ENCODE data around the gene GBX2. TPM values are rescaled to one million over a fixed set of nuclear protein-coding genes. Genes with fewer than 3 reads are reported as not detected.
"Not testable (repeated sequence)": the region's sequence is repeated elsewhere in the genome, so short reads cannot be mapped to it uniquely, and the experiment has no call there.

GBX2 gene
- total RNA-seq, 4 donors from 2014 or later, result not detected

- H3K9me3 ChIP-seq, result no peaks in the 10 kb centered on the region
- peaks cover 11% of the 10 kb centered on the region for H3K27me3 ChIP-seq
- 85 to 92% methylated on average over 6 to 8 of the region's 16 CpGs for WGBS, 2 donors
- TF ChIP-seq CTCF (IDR thresholded peaks at IDR 0.05) (no peak), POLR2A (IDR thresholded peaks at IDR 0.05) (no peak)
- H3K36me3 ChIP-seq, result no peaks in the 10 kb centered on the region
- intact Hi-C loops (cut with DNase I), result no loop called here
- H3K27ac ChIP-seq, result no peak overlapping the region
- no peak overlapping the region for H3K4me3 ChIP-seq (replicated peaks in 1 of 3)
- H3K4me1 ChIP-seq, result peaks cover 0 to 7% of the 10 kb centered on the region in 2 donors
- DNase-seq, result no peak
These were observed 11.9 kb downstream of the GBX2 start for GRCh38 chr2:236156095-236156859.

GRCh38 chr2:236155406-236155805 is 12.8 kb downstream of the GBX2 start:
- peaks cover 0 to 7% of the 10 kb centered on the region in 2 donors for H3K4me1 ChIP-seq
- H3K27me3 ChIP-seq, result peaks cover 11% of the 10 kb centered on the region
- no peaks in the 10 kb centered on the region for H3K9me3 ChIP-seq
- no peak overlapping the region for H3K4me3 ChIP-seq (replicated peaks in 1 of 3)
- TF ChIP-seq POLR2A (IDR thresholded peaks at IDR 0.05), result no peak
- TF ChIP-seq CTCF (IDR thresholded peaks at IDR 0.05), result no peak
- H3K27ac ChIP-seq, result no peak overlapping the region
- WGBS, 2 donors, result 83 to 92% methylated on average over 3 of the region's 3 CpGs
- intact Hi-C loops (cut with DNase I), result no loop called here
- no peaks in the 10 kb centered on the region for H3K36me3 ChIP-seq
- no peak for DNase-seq

GRCh38 chr2:236146436-236146835 is 21.8 kb downstream of the GBX2 start:
- H3K9me3 ChIP-seq, result no peaks in the 10 kb centered on the region
- H3K4me1 ChIP-seq, result no peaks in the 10 kb centered on the region
- TF ChIP-seq POLR2A (IDR thresholded peaks at IDR 0.05), result no peak
- no peak for TF ChIP-seq CTCF (IDR thresholded peaks at IDR 0.05)
- no peaks in the 10 kb centered on the region for H3K27me3 ChIP-seq
- H3K36me3 ChIP-seq, result no peaks in the 10 kb centered on the region
- intact Hi-C loops (cut with DNase I), result no loop called here
- H3K27ac ChIP-seq, result no peak overlapping the region
- 94 to 95% methylated on average over 7 of the region's 7 CpGs for WGBS, 2 donors
- DNase-seq, result no peak
- no peak overlapping the region for H3K4me3 ChIP-seq (replicated peaks in 1 of 3)

- intact Hi-C loops (cut with DNase I), result no loop called here
- H3K27me3 ChIP-seq, result no peaks in the 10 kb centered on the region
These were observed 24.4 kb downstream of the GBX2 start for GRCh38 chr2:236143811-236144210.

GRCh38 chr2:236141616-236142015 is 26.6 kb downstream of the GBX2 start:
- H3K27ac ChIP-seq; H3K36me3 ChIP-seq; H3K27me3 ChIP-seq; H3K9me3 ChIP-seq; DNase-seq; H3K4me1 ChIP-seq; intact Hi-C loops (cut with DNase I); H3K4me3 ChIP-seq (replicated peaks in 1 of 3): not testable (repeated sequence)
- WGBS, 2 donors, result 83 to 86% methylated on average over 11 of the region's 11 CpGs

More at GRCh38 chr2:236143811-236144210, 24.4 kb downstream of the GBX2 start:
- no peak for DNase-seq
- WGBS, 2 donors, result 80 to 83% methylated on average over 10 of the region's 10 CpGs
- no peaks in the 10 kb centered on the region for H3K4me1 ChIP-seq
- H3K9me3 ChIP-seq, result no peaks in the 10 kb centered on the region
- TF ChIP-seq POLR2A (IDR thresholded peaks at IDR 0.05) (no peak), CTCF (IDR thresholded peaks at IDR 0.05) (no peak)
- no peak overlapping the region for H3K4me3 ChIP-seq (replicated peaks in 1 of 3)
- H3K27ac ChIP-seq, result no peak overlapping the region
- no peaks in the 10 kb centered on the region for H3K36me3 ChIP-seq
